D721Med (cell line): ENCODE results near the gene PEX19.

Source experiments
- DNase-seq: peaks from one replicate; pipeline ENCODE4 v3.0.0; 2011; ENCODE audit warnings: low spot score; ENCODE audit not compliant: insufficient read length
- FAIRE-seq: peaks from 2 replicates; lab custom pipeline; 2011; peaks lifted over from hg19 to GRCh38; lab: Jason Lieb, UNC
- TF ChIP-seq, protein P1 (sequence below): IDR thresholded peaks from 2 replicates; pipeline ENCODE4 v1.5.1; 2012; ENCODE audit warnings: mild to moderate bottlenecking, control low read depth; ENCODE audit not compliant: insufficient read depth; ENCODE audit errors: missing control alignments

PEX19 gene

GRCh38 chr1:160237558-160237957 lies 47.4 kb downstream of the PEX19 start:
- DNase-seq (no peak), FAIRE-seq (no peak)
- TF ChIP-seq, protein P1, sequence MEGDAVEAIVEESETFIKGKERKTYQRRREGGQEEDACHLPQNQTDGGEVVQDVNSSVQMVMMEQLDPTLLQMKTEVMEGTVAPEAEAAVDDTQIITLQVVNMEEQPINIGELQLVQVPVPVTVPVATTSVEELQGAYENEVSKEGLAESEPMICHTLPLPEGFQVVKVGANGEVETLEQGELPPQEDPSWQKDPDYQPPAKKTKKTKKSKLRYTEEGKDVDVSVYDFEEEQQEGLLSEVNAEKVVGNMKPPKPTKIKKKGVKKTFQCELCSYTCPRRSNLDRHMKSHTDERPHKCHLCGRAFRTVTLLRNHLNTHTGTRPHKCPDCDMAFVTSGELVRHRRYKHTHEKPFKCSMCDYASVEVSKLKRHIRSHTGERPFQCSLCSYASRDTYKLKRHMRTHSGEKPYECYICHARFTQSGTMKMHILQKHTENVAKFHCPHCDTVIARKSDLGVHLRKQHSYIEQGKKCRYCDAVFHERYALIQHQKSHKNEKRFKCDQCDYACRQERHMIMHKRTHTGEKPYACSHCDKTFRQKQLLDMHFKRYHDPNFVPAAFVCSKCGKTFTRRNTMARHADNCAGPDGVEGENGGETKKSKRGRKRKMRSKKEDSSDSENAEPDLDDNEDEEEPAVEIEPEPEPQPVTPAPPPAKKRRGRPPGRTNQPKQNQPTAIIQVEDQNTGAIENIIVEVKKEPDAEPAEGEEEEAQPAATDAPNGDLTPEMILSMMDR: no peak

DNA sequence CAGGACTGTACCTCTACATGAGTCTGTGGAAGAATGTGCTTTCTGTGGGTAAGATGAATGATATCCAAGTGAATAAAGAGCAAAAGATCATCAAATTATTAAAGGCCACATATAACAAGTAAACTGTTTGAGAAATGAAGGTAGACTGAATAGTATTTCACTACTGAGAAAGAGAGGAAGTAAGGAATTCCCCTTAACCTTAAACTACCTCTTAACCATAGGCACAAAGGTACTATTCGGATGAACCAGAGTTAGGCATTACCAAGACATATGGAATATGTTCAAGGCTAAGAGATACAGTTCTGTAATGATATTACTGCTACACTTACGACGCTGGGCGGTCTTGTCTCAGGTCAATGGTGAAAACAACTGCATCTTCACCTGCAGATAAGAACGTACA lies 48.1 kb downstream of the PEX19 start:
- TF ChIP-seq, protein P1: no peak
- DNase-seq (no peak), FAIRE-seq (no peak)

DNA sequence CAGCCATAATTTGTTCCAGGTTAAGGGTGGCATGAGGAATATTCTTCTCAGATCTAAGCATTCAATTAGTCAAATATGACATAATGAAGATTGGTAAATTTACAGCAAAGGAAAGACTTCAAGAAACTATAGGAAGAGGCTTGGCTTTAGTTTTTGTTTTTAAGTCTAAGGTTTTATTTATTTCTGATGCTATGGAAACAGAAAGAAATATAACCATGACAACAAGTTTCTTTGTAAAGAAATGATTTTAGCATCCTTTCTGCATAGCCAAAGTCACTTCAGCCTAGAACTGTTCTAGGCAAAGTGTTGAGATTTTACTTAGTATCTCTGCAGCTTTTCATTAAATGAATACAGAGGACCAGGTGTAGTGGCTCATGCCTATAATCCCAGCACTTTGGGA lies 52.0 kb downstream of the PEX19 start:
- no peak for DNase-seq
- TF ChIP-seq, protein P1: no peak
- peak; percentile 21 for FAIRE-seq

DNA sequence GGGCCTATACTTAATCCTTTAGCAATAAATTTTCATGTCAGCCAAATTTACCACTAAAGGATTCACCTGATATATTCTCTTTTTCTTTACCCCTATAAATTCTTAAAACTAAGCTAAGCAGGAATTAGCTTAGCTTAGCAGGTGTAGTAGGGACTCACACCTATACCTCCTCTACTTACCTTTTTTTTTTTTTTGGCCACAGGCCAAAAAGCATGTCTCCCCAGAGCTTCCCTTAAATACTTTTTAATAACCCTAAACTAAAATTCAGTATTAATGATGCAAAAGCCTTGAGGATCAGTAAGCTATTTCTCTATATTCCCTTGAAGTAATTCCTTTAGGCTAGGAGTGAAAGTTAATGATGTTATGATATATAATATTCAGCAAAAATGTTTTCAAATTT lies 56.5 kb downstream of the PEX19 start:
- DNase-seq (no peak), FAIRE-seq (peak; percentile 29)
- TF ChIP-seq, protein P1: no peak

DNA sequence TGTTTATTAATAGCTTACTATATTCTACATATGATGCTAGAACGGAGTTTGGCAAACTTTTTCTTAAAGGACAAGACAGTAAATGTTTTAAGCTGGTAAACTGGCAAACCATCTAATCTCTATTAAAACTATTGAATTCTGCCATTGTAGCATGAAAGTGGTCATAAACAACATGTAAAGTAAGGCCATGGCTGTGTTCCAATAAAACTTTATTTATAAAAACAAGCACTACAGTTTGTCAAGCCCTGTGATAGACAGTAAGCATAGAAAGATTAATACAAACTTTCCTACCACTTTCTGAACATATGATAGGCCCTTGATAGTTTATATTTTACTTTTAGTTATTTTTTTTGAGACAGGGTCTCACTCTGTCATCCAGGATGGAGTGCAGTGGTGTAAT lies 57.4 kb downstream of the PEX19 start:
- no peak for FAIRE-seq
- no peak for DNase-seq
- TF ChIP-seq, protein P1: no peak

DNA sequence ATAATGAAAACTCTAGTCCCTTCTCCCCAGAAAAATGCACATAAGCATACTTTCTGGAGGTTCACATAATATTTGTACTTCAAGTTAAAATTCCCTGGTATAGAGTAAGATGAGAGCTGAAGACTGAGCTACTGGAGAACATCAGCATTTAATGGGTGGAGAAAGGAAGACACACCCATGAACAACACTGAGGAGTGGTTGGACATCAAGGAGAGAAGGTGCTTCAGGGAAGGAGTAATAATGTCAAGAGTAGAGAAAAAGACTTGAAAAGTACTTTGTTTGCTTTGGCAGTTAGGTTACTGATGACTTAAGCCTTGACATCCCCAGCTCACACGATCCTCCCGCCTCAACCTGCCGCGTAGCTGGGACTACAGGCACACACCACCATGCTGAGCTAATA lies 57.9 kb downstream of the PEX19 start:
- no peak for FAIRE-seq
- DNase-seq: no peak
- TF ChIP-seq, protein P1: no peak
